GM12878 (cell line): ENCODE results near the gene INPP4B. TPM values are rescaled to one million over a fixed set of nuclear protein-coding genes. Genes with fewer than 3 reads are reported as not detected.

Experiments used
- ATAC-seq: fragments of 200-7000 bp; cut with Tn5 transposase; 3 replicates; pipeline ENCODE4 v1.9.1; 2020; ENCODE audit warnings: mild to moderate bottlenecking, moderate library complexity
- BruUV-seq: library from RNA; stranded (reverse); fragments of 400-500 nt; replicated peaks from 2 replicates; lab custom pipeline; 2021; lab: Mats Ljungman, UMichigan
- CTCF ChIA-PET: fragments of 300-600 bp; sonication (Branson Sonifier 250); formaldehyde crosslinking; extraction: SDS; loops from one replicate; lab custom pipeline; 2021; ENCODE audit warnings: inconsistent platforms; lab: Yijun Ruan, JAX
- POLR2A ChIA-PET: fragments of 350-600 bp; formaldehyde crosslinking; extraction: SDS; loops from one replicate; lab custom pipeline; 2021; ENCODE audit warnings: inconsistent platforms; lab: Charles Lee
- RAD21 ChIA-PET: fragments of 300-600 bp; sonication (Branson Sonifier 250); formaldehyde crosslinking; loops from one replicate; lab custom pipeline; 2023; ENCODE audit warnings: antibody characterized with exemption; ENCODE audit not compliant: unreplicated experiment; lab: Charles Lee
- SMC1A ChIA-PET: fragments of 300-600 bp; sonication (Branson Sonifier 250); formaldehyde crosslinking; loops from one replicate; lab custom pipeline; 2023; ENCODE audit not compliant: unreplicated experiment, uncharacterized antibody; lab: Charles Lee
- DNase-seq: peaks from one replicate; pipeline ENCODE4 v3.0.0-alpha.2; 2011; ENCODE audit warnings: low read depth, low spot score
- FAIRE-seq: peaks from 3 replicates; lab custom pipeline; 2011; peaks lifted over from hg19 to GRCh38; lab: Jason Lieb, UNC
- H2AFZ ChIP-seq: 2 replicates; pipeline ENCODE4 v1.6.0; 2011; ENCODE audit warnings: low read depth, low read length, control low read depth; ENCODE audit not compliant: control insufficient read depth
- H3K27ac ChIP-seq: 2 replicates; pipeline ENCODE4 v1.5.1; 2011; ENCODE audit warnings: control low read depth; ENCODE audit not compliant: control insufficient read depth, insufficient read depth
- H3K27me3 ChIP-seq, 2 experiments: replicated peaks in 1 of 2; 2 replicates each; pipeline versions ENCODE4 v1.6.0 to v1.6.1; 2011; ENCODE audit warnings: low read length in 1 of 2; ENCODE audit not compliant: control insufficient read depth in 2 of 2, insufficient read depth in 2 of 2
- H3K36me3 ChIP-seq, 2 experiments: 2 replicates each; pipeline ENCODE4 v1.5.1; 2011; ENCODE audit warnings: low read length in 1 of 2; ENCODE audit not compliant: control insufficient read depth in 2 of 2, insufficient read depth in 2 of 2
- H3K4me1 ChIP-seq: 2 replicates; pipeline ENCODE4 v1.6.1; 2011; ENCODE audit warnings: mild to moderate bottlenecking, low read length, moderate library complexity, mixed read lengths; ENCODE audit not compliant: control insufficient read depth, insufficient read depth
- H3K4me2 ChIP-seq: 2 replicates; pipeline ENCODE4 v1.6.0; 2011; ENCODE audit warnings: control low read depth; ENCODE audit not compliant: control insufficient read depth, insufficient read depth
- H3K4me3 ChIP-seq: fragments of 200-600 bp; sonication (generic); 2 replicates; pipeline ENCODE4 v1.5.1; 2016
- H3K79me2 ChIP-seq: 2 replicates; pipeline ENCODE4 v1.6.0; 2011; ENCODE audit warnings: low read length; ENCODE audit not compliant: control insufficient read depth, insufficient read depth
- H3K9ac ChIP-seq: 2 replicates; pipeline ENCODE4 v1.8.0; 2011; ENCODE audit warnings: low read length, control low read depth, mixed read lengths; ENCODE audit not compliant: control insufficient read depth, insufficient read depth
- H3K9me3 ChIP-seq: replicated peaks from 3 replicates; pipeline ENCODE4 v1.5.1; 2011; ENCODE audit warnings: mild to moderate bottlenecking, low read length; ENCODE audit not compliant: control insufficient read depth, insufficient read depth
- H4K20me1 ChIP-seq: 2 replicates; pipeline ENCODE4 v1.6.0; 2011; ENCODE audit not compliant: control insufficient read depth, insufficient read depth
- IKZF2 ChIP-seq, 2 experiments: fragments of 450-650 bp; IDR thresholded peaks; 2 replicates each; pipeline ENCODE4 v1.6.1; 2017; ENCODE audit warnings: mild to moderate bottlenecking in 2 of 2, moderate library complexity in 2 of 2
- MTA2 ChIP-seq: fragments of 450-650 bp; IDR thresholded peaks from 2 replicates; pipeline ENCODE4 v1.6.1; 2016; ENCODE audit warnings: low read depth, mild to moderate bottlenecking, moderate library complexity
- WRNIP1 ChIP-seq: IDR thresholded peaks from 2 replicates; pipeline ENCODE4 v1.6.1; 2011; ENCODE audit warnings: low read depth, low read length, improper control_type of control experiment, borderline replicate concordance
- YBX1 ChIP-seq: fragments of 450-650 bp; IDR thresholded peaks from 2 replicates; pipeline ENCODE4 v1.6.1; 2016; ENCODE audit warnings: antibody characterized with exemption
- YY1 ChIP-seq: IDR thresholded peaks from 2 replicates; pipeline ENCODE4 v1.6.1; 2011; ENCODE audit warnings: low read depth, mild to moderate bottlenecking, low read length
- WGBS: methylation state at CpG from one replicate; pipeline ENCODE4 v1.1.6; 2016; ENCODE audit warnings: low lambda C conversion rate; ENCODE audit not compliant: insufficient replicate concordance, insufficient coverage; ENCODE audit errors: missing lambda C conversion rate; 5-methylcytosine and 5-hydroxymethylcytosine counted together
- in situ Hi-C: fragments of 300-500 bp; cut with MboI; formaldehyde crosslinking; loops from 9 replicates; pipeline ENCODE4 v1.14.3; 2018; ENCODE audit warnings: mixed read lengths
- intact Hi-C: fragments of 100-400 bp; cut with micrococcal nuclease; formaldehyde crosslinking; loops from one replicate; pipeline ENCODE4 v1.14.2; 2022; ENCODE audit not compliant: unreplicated experiment
- polyA plus RNA-seq, 11 experiments: library from polyadenylated mRNA; depleted of rRNA in 4 of 11; unstranded in 6 of 11; stranded (reverse) in 5 of 11; fragments of >200 nt; fragmentation: Nextera tagmentation in 4 of 11; fragmentation: Illumina TruSeq in 1 of 11; extraction: Ambion mirVana in 4 of 11; extraction: Trizol in 1 of 11; gene quantifications; 1 replicate in 1 of 11; 2 replicates in 10 of 11; pipeline versions ENCODE4 v1.2.1 to v1.2.3, GENCODE V29; 2011 to 2016; ENCODE audit warnings: inconsistent platforms in 2 of 11, missing spikeins in 2 of 11, low read depth in 1 of 11
- total RNA-seq, 4 experiments: library from RNA; depleted of rRNA in 3 of 4; stranded (reverse); fragments of >200 nt in 3 of 4; fragmentation: Illumina TruSeq in 1 of 4; extraction: Trizol in 1 of 4; gene quantifications; 2 replicates each; pipeline versions ENCODE4 v1.2.1 to v1.2.3, GENCODE V29; 2013 to 2021
- TF ChIP-seq, protein P1 (sequence below): fragments of 450-650 bp; IDR thresholded peaks from 2 replicates; pipeline ENCODE4 v1.6.1; 2018; ENCODE audit warnings: borderline replicate concordance, mild to moderate bottlenecking; ENCODE audit not compliant: partially characterized antibody

INPP4B gene
- total and polyA plus RNA-seq, 10 of the 15 experiments (the other 5 are each of a cell fraction or from before 2014, with no cell fraction given): 0.53 to 11.2 (median 0.95) TPM

GRCh38 chr4:142406499-142406835 is 439.6 kb downstream of the INPP4B start:
- POLR2A ChIA-PET: interaction anchor here (0.8 to 5.2 kb wide), 12 partner anchors 10 to 162 kb away, joined by 3 to 29 read pairs (median 4); no protein-coding TSS in a partner anchor
- H3K36me3 ChIP-seq: no peaks in the 10 kb centered on the region
- SMC1A ChIA-PET: interaction anchor here (0.8 to 8.1 kb wide), 38 partner anchors 8 to 278 kb away, joined by 3 to 86 read pairs (median 6); no protein-coding TSS in a partner anchor
- H3K9ac ChIP-seq: no peak overlapping the region
- in situ Hi-C loops: no loop called here
- RAD21 ChIA-PET: interaction anchor here (0.7 to 9.6 kb wide), 24 partner anchors 10 to 312 kb away, joined by 3 to 60 read pairs (median 8); no protein-coding TSS in a partner anchor
- no peaks in the 10 kb centered on the region for H3K79me2 ChIP-seq
- FAIRE-seq: no peak
- H3K27ac ChIP-seq: no peak overlapping the region
- H3K4me1 ChIP-seq: no peaks in the 10 kb centered on the region; the same call in 1 of the 2 replicates
- intact Hi-C loops: no loop called here
- TF ChIP-seq IKZF2 (IDR thresholded peaks at IDR 0.05) (0 out of 4 replicates have a peak, but pooled peaks of 1 of the 2 experiments have one; percentile 45), YBX1 (no peak), WRNIP1 (no peak), MTA2 (0 out of 2 replicates have a peak, but pooled peaks have one; percentile 66), YY1 (no peak)
- TF ChIP-seq, protein P1, sequence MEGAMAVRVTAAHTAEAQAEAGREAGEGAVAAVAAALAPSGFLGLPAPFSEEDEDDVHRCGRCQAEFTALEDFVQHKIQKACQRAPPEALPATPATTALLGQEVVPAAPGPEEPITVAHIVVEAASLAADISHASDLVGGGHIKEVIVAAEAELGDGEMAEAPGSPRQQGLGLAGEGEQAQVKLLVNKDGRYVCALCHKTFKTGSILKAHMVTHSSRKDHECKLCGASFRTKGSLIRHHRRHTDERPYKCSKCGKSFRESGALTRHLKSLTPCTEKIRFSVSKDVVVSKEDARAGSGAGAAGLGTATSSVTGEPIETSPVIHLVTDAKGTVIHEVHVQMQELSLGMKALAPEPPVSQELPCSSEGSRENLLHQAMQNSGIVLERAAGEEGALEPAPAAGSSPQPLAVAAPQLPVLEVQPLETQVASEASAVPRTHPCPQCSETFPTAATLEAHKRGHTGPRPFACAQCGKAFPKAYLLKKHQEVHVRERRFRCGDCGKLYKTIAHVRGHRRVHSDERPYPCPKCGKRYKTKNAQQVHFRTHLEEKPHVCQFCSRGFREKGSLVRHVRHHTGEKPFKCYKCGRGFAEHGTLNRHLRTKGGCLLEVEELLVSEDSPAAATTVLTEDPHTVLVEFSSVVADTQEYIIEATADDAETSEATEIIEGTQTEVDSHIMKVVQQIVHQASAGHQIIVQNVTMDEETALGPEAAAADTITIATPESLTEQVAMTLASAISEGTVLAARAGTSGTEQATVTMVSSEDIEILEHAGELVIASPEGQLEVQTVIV: no peak
- TF ChIP-seq, all 136 proteins: peak for 2
- Histone ChIP-seq H3K4me3 (no peak overlapping the region), H4K20me1 (no peaks in the 10 kb centered on the region), H3K27me3 (no peaks in the 10 kb centered on the region), H3K4me2 (no peak overlapping the region), H2AFZ (no peak overlapping the region), H3K9me3 (no peaks in the 10 kb centered on the region)
- ATAC-seq (no peak), DNase-seq (no peak)
- BruUV-seq: no TSS peak
- CTCF ChIA-PET: interaction anchor here (0.6 to 14.5 kb wide), 16 partner anchors 8 to 312 kb away, joined by 3 to 135 read pairs (median 4); no protein-coding TSS in a partner anchor
- WGBS: 26% methylated on average over 2 of the region's 2 CpGs
